Measurements from ENCODE around the gene ARSJ.

The ARSJ gene

GRCh38 chr4:113899271-113900070, 80.0 kb downstream of the ARSJ start:
- no peak for DNase-seq (ENCODE audit: low read depth)

DNA sequence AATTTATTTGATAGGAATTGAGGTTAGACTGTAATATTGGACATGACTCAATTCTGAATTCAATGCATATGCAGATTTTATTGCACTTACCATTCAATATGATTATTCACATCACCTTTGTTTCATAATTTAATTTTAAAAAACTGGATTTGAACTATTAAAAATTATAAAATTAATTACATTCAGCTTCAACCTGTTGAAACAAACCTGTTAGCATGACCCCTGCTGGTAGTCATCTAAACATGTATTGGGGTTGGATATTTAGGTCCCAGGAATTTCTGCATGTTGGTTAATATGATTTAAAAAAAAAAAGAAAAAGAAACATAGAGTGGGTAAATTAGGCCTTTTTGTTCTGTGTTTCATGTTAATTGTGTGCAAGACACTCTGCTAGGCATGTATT, 85.9 kb downstream of the ARSJ start:
- no peak for DNase-seq (ENCODE audit: low read depth)

DNA sequence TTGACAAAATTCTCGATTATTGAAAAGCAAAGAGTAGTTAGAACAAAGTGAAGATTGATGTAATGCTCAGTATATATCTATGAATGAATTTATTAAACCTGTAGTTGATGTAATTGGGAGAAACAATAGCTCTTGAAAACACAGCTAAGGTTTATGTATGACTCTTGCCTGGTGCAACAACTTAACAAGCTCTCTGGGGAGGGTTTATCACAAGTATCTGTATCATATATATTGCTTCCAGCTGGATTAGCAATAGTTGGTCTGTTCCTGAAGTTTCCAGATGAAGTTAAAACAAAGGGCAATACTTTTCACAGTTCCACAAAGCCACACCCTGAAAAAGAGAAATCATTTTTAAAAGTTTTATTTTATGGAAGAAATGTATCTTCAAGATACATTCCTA, 91.4 kb downstream of the ARSJ start:
- no peak for DNase-seq (ENCODE audit: low read depth)

DNA sequence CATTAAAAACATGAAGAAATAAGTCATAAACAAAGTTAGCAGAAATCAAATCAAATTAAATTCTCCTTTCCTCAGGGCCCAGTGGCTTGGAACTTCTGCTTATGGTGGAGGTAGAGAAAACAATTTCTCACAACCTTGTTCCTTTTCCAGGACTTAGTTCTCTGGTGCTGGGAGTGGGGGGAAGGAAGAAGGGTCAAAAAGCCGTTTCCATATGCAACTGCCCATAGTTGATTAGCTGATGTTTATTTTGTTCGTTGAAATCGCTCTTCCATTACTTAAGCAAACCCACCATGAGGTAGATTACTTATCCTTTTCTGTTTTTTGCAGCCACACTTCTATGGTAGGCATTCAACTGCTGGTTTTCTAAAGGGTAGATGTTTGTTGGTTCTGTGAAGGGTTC, 94.2 kb downstream of the ARSJ start:
- no peak for DNase-seq (ENCODE audit: low read depth)

GRCh38 chr4:113884655-113885054, 94.8 kb downstream of the ARSJ start:
- DNase-seq (ENCODE audit: low read depth), result no peak

DNA sequence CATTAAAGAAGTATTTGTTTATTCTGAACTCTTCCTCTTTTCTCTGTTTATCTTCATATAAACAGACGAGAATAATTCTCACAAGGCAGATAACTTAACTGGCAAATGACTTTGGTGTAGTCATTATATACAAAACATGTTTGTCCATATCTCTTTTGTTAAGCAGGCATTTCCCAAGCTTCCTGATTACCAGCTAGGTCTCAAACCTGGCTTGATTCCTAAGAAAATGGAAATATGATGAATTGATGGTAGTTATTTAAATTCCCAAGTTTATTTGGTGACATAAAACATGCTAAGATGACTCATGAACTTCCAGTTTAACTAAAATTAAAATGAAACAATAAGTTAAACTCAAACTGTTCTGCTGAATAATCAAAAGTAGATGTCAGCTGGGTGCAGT, 96.8 kb downstream of the ARSJ start:
- no peak for DNase-seq (ENCODE audit: low read depth)

- no peak for DNase-seq (ENCODE audit: low read depth)
These were observed 98.2 kb downstream of the ARSJ start for GRCh38 chr4:113881256-113881655.

DNA sequence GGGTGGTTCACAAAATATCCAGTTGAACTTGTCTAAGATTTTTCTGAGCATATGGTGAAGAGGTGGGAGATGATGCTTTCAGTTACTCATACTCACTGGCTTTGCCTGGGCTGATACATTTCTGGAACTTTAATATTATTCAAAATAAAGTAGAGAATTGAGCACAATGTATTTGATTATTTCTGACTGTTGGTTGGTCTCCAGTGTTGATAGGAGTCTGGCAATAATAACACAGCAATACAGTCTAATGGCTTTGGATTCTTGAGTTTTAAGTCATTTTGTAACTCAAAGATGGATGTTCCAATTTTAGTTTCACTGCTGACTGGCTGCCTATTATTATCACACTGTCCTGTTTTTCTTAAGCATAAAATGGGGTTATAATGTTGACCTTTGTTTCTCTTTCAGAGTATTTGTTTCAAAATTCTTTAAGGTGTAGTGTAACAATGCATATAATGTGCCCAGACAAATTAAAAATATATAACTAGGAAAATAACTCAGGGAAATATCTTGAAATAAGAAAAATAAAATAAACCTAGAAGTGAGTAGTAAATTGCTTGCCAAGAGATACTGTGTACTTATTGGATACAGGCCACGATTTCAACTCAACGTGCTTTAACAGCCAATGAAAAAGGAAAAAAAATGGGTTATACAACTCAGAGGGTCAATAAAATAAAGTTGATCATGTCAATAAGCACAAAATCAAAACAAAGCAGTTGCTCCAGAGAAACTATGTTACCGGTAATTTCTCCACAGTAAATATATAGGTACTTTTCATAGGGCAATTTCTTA, 99.0 kb downstream of the ARSJ start:
- DNase-seq (ENCODE audit: low read depth), result no peak

- no peak for DNase-seq (ENCODE audit: low read depth)
These were observed 100.8 kb downstream of the ARSJ start for GRCh38 chr4:113878668-113879067.

DNA sequence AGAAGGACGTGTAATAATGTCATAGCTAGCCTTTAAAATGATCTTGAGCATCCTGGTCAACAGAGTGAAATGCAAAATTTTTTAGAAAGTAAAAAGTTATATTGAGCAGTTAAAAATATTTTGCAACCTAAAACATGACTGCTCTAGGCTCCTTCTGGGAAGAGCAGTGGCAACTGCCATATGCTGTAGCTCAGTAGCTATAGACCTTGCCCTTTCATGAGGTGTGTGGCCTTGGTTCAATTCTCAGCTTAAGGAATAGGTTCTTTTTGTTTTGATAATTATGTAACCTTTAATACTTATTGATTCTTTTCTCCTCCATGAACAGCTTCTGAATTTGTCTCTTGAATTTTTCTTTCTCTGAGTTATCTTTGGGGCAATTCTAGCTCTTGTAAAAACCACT, 105.0 kb downstream of the ARSJ start:
- DNase-seq (ENCODE audit: low read depth), result no peak

- no peak for DNase-seq (ENCODE audit: low read depth)
These were observed 105.9 kb downstream of the ARSJ start for GRCh38 chr4:113873508-113873907.

- no peak for DNase-seq (ENCODE audit: low read depth)
These were observed 106.8 kb downstream of the ARSJ start for GRCh38 chr4:113872426-113873260.

DNA sequence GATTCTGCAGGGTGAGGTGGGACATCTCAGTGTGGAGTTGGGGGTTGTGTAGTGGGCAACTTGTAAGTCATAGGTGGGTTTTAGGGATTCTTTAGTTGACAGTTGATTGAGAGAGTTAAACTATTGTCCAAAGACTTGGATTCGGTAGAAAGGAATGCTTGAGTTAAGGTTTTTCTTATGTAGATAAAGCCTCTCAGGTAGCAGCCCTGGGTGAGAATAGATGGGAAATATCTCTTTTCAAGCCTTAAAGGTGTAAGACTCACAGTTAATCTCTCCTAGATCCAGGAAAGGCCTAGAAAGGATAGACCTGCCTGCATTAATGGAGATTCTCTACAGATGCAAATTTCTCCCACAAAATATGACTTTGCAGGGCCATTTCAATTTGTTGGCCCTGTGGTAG, 108.4 kb downstream of the ARSJ start:
- no peak for DNase-seq (ENCODE audit: low read depth)

DNA sequence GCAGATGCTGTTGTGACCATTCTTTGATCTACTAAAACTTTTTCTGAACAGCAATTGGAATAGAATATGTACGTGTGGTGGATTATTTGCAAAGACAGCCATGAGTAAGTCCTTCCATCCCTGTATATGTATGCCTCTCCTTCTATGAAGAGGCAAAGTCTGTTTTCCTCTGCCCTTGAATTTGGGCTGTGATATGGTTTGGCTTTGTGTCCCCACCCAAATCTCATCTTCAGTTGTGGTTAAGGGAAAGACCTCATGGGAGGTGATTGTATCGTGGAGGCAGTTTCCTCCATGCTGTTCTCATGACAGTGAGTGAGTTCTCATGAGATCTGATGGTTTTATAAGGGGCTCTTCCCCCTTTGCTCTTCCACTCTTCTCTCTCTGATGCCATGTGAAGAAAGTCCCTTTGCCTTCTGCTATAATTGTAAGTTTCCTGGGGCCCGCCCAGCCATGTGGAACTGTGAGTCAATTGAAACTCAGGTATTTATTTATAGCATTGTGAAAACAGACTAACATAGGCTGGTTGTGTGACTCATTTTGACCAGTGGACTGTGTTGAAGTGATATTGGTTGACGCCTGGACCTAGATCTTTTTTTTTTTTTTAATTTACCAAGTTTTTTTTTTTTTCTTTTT, 109.6 kb downstream of the ARSJ start:
- no peak for DNase-seq (ENCODE audit: low read depth)

DNA sequence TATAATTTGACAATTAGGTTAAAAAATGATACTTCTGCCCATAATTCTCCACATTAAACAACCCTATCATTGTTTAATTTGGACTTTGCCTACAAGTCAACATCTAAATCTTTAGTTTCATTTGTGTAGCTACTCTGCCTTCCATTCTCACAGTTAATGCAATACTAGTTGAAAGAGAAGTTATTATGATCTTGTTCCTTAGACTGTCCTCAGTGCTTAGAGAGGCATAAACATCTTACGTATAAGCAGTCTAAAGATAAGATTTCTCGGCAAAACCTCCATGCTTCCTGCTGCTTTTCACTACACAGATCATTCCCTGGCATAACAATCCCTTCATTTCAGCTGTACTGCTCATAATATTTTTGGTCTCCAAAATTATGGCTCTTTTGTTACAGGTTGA, 112.8 kb downstream of the ARSJ start:
- DNase-seq (ENCODE audit: low read depth), result no peak

DNA sequence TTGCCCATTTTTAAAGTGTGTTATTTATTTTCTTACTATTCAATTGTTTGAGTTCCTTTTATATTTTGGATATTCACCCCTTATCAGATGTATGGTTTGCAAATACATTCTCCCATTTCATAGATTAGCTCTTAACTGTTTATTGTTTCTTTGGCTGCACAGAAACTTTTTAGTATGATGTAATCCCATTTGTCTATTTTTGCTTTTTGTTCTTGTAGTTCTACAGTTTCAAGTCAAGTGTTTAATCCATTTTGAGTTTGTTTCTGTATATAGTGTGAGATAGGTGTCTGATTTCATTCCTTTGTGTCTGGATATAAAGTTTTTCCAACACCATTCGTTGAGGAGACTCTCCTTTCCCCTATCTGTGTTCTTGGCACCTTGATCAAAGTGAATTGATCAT, 120.5 kb downstream of the ARSJ start:
- no peak for DNase-seq (ENCODE audit: low read depth)

- DNase-seq (ENCODE audit: low read depth), result no peak
These were observed 127.6 kb downstream of the ARSJ start for GRCh38 chr4:113851816-113852215.

Measured in stimulated activated CD8-positive, alpha-beta memory T cell treated with anti-CD3 and anti-CD28 coated beads, Interleukin-15, amount 100 ng/mL, for 24 hours (primary cell).